K562 (cell line): ENCODE results near the gene RBM15. TPM values are rescaled to one million over a fixed set of nuclear protein-coding genes. Genes with fewer than 3 reads are reported as not detected.

Source experiments
- ATAC-seq: fragments of 200-7000 bp; cut with Tn5 transposase; 3 replicates; pipeline ENCODE4 v1.9.1; 2020; ENCODE audit warnings: moderate library complexity
- BruUV-seq: library from RNA; stranded (reverse); fragments of 400-500 nt; replicated peaks from 2 replicates; lab custom pipeline; 2021; lab: Mats Ljungman, UMichigan
- CTCF ChIA-PET: fragments of 300-600 bp; formaldehyde crosslinking; extraction: SDS; loops from one replicate; lab custom pipeline; 2021; ENCODE audit warnings: low intra/inter-chr PET ratio; lab: Yijun Ruan, JAX
- POLR2A ChIA-PET: fragments of 300-600, 350-650 bp; sonication (Branson Sonifier 250); formaldehyde crosslinking; extraction: SDS; loops from one replicate; lab custom pipeline; 2021; ENCODE audit warnings: antibody characterized with exemption, inconsistent platforms; lab: Yijun Ruan, JAX
- DNase-seq, 4 experiments: peaks; one replicate each; pipeline versions ENCODE4 v3.0.0 to v3.0.0-alpha.2; 2011 to 2018; ENCODE audit warnings: low spot score in 3 of 4, mixed read lengths in 3 of 4; ENCODE audit errors: extremely low read depth in 1 of 4
- FAIRE-seq: peaks from 2 replicates; lab custom pipeline; 2011; peaks lifted over from hg19 to GRCh38; lab: Jason Lieb, UNC
- H2AFZ ChIP-seq: 2 replicates; pipeline ENCODE4 v1.6.0; 2011; ENCODE audit warnings: low read depth, low read length, control low read depth, inconsistent platforms
- H3K27ac ChIP-seq: fragments of 200-600 bp; 3 replicates; pipeline ENCODE4 v1.8.0; 2011; ENCODE audit warnings: low read depth, mild to moderate bottlenecking, control low read depth, inconsistent platforms, low read length, moderate library complexity, mixed read lengths; ENCODE audit errors: extremely low read depth
- H3K27me3 ChIP-seq, 2 experiments: fragments of 300-600 bp in 1 of 2; 2 replicates in 1 of 2; 3 replicates in 1 of 2; pipeline versions ENCODE4 v1.6.0 to v1.8.0; 2011; ENCODE audit warnings: inconsistent platforms in 2 of 2, low read length in 2 of 2, mild to moderate bottlenecking in 1 of 2, mixed read lengths in 1 of 2, moderate library complexity in 1 of 2; ENCODE audit not compliant: control insufficient read depth in 2 of 2, insufficient read depth in 2 of 2
- H3K36me3 ChIP-seq: fragments of 300-600 bp; 3 replicates; pipeline ENCODE4 v1.8.0; 2011; ENCODE audit warnings: mild to moderate bottlenecking, low read length, inconsistent platforms; ENCODE audit not compliant: control insufficient read depth, insufficient read depth
- H3K4me1 ChIP-seq, 2 experiments: fragments of 200-600 bp in 1 of 2; replicated peaks in 1 of 2; 2 replicates in 1 of 2; 3 replicates in 1 of 2; pipeline versions ENCODE4 v1.5.1 to v1.8.0; 2011; ENCODE audit warnings: inconsistent platforms in 2 of 2, low read length in 2 of 2, mild to moderate bottlenecking in 1 of 2, mixed read lengths in 1 of 2, moderate library complexity in 1 of 2; ENCODE audit not compliant: control insufficient read depth in 2 of 2, insufficient read depth in 2 of 2
- H3K4me2 ChIP-seq: 2 replicates; pipeline ENCODE4 v1.6.1; 2011; ENCODE audit warnings: low read length, control low read depth, inconsistent platforms, mixed read lengths; ENCODE audit not compliant: insufficient read depth
- H3K4me3 ChIP-seq: fragments of 200-600 bp; sonication (generic), shearing (Covaris generic); 2 replicates; pipeline ENCODE4 v1.5.1; 2016; ENCODE audit warnings: control low read depth, inconsistent platforms
- H3K79me2 ChIP-seq: fragments of 200-600 bp; 3 replicates; pipeline ENCODE4 v1.8.0; 2011; ENCODE audit warnings: low read length, inconsistent platforms; ENCODE audit not compliant: control insufficient read depth, insufficient read depth
- H3K9ac ChIP-seq, 2 experiments: 2 replicates each; pipeline versions ENCODE4 v1.6.0 to v1.6.1; 2011; ENCODE audit warnings: low read depth in 2 of 2, low read length in 2 of 2, control low read depth in 1 of 2, inconsistent platforms in 1 of 2, mild to moderate bottlenecking in 1 of 2, mixed read lengths in 1 of 2; ENCODE audit not compliant: insufficient read depth in 1 of 2
- H3K9me1 ChIP-seq: one replicate; pipeline ENCODE4 v1.6.0; 2011; ENCODE audit warnings: inconsistent platforms, mild to moderate bottlenecking, low read length, moderate library complexity; ENCODE audit not compliant: control insufficient read depth, insufficient read depth
- H3K9me3 ChIP-seq: replicated peaks from 2 replicates; pipeline ENCODE4 v1.5.1; 2011; ENCODE audit warnings: low read depth, low read length, inconsistent platforms; ENCODE audit not compliant: control insufficient read depth, insufficient read depth
- H4K20me1 ChIP-seq: replicated peaks from 2 replicates; pipeline ENCODE4 v1.6.1; 2011; ENCODE audit warnings: low read length, inconsistent platforms, mixed read lengths; ENCODE audit not compliant: control insufficient read depth, insufficient read depth
- HLTF ChIP-seq: fragments of 450-650 bp; IDR thresholded peaks from 2 replicates; pipeline ENCODE4 v1.6.1; 2016
- KDM2B ChIP-seq: fragments of 250-450 bp; sonication (Bioruptor Pico); IDR thresholded peaks from 2 replicates; pipeline ENCODE4 v1.8.0; 2021; ENCODE audit warnings: mild to moderate bottlenecking, moderate library complexity
- KHSRP ChIP-seq: fragments of 450-650 bp; IDR thresholded peaks from 2 replicates; pipeline ENCODE4 v1.6.1; 2017
- LARP7 ChIP-seq: fragments of 450-650 bp; IDR thresholded peaks from 2 replicates; pipeline ENCODE4 v1.6.1; 2016
- RBFOX2 ChIP-seq: fragments of 200-400 bp; formaldehyde crosslinking; IDR thresholded peaks from 2 replicates; pipeline ENCODE4 v1.6.1; 2017; ENCODE audit warnings: low read depth, mild to moderate bottlenecking, low read length, moderate library complexity
- ZC3H8 ChIP-seq: fragments of 450-650 bp; IDR thresholded peaks from 2 replicates; pipeline ENCODE4 v1.6.1; 2017
- ZNF3 ChIP-seq: fragments of 250-450 bp; sonication (Bioruptor Pico); IDR thresholded peaks from 2 replicates; pipeline ENCODE4 v1.5.0; 2021; ENCODE audit warnings: mild to moderate bottlenecking, moderate library complexity
- WGBS: fragments of 100-300 bp; shearing (Covaris generic); methylation state at CpG from one replicate; pipeline ENCODE4 v1.1.6; 2016; ENCODE audit warnings: low coverage, mixed read lengths; ENCODE audit not compliant: insufficient coverage; ENCODE audit errors: missing lambda C conversion rate; 5-methylcytosine and 5-hydroxymethylcytosine counted together
- in situ Hi-C: fragments of 300-500 bp; cut with MboI; formaldehyde crosslinking; loops from 4 replicates; pipeline ENCODE4 v1.15.0; 2018; ENCODE audit warnings: inconsistent platforms, mixed read lengths
- intact Hi-C: fragments of 100-400 bp; cut with micrococcal nuclease; formaldehyde crosslinking; loops from 2 replicates; pipeline ENCODE4 v1.14.2; 2022
- polyA plus RNA-seq, 8 experiments: library from polyadenylated mRNA; depleted of rRNA in 4 of 8; stranded (reverse) in 5 of 8; unstranded in 3 of 8; fragments of >200 nt; fragmentation: Nextera tagmentation in 2 of 8; fragmentation: Illumina TruSeq in 1 of 8; extraction: Ambion mirVana in 2 of 8; extraction: Trizol in 1 of 8; gene quantifications; 2 replicates each; pipeline versions ENCODE4 v1.2.1 to v1.2.3, GENCODE V29; 2011 to 2014; ENCODE audit warnings: inconsistent platforms in 1 of 8, missing spikeins in 1 of 8
- total RNA-seq, 7 experiments: library from RNA; depleted of rRNA in 6 of 7; stranded (reverse); fragments of >200 nt in 6 of 7; fragmentation: Illumina TruSeq in 2 of 7; extraction: Trizol in 2 of 7; gene quantifications; 2 replicates each; pipeline versions ENCODE4 v1.2.1 to v1.2.3, GENCODE V29; 2011 to 2021; ENCODE audit warnings: low replicate concordance in 1 of 7
- TF ChIP-seq, protein P1 (sequence below): fragments of 450-650 bp; IDR thresholded peaks from 2 replicates; pipeline ENCODE4 v1.6.1; 2018; ENCODE audit not compliant: partially characterized antibody

RBM15 gene
- total and polyA plus RNA-seq, 9 of the 15 experiments (the other 6 are each of a cell fraction or from before 2014, with no cell fraction given): 2.4 to 63.4 (median 28.2) TPM

DNA sequence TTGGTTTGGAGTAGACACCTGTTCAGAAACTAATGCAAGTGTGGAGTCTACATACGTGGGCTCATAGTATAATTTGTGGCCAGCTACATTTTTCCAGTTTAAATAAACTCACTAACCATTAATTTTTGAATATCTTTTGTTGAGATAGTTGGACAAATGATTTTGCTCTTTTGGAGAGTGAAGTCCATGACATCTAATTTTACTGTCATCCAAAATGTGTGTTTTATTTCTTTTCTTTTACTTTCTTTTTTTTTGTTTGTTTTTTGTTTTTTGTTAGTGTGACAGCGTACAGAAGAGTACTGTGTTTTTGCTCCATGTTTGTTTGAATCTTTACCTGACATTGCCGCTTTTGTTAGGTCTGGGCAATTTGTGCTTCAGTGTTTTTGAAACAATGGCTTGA, 5.0 kb downstream of the RBM15 start:
- POLR2A ChIA-PET: interaction anchor here (0.8 to 1.4 kb wide), 2 partner anchors 26 to 45 kb away, joined by 3 to 4 read pairs; no protein-coding TSS in a partner anchor
- Histone ChIP-seq H3K27me3 (no peaks in the 10 kb centered on the region), H3K4me3 (peak overlapping the region; percentile 82; the same call in 1 of the 2 replicates), H3K4me2 (peak overlapping the region; percentile 45), H3K36me3 (peaks cover 90% of the 10 kb centered on the region), H3K79me2 (peaks cover 99% of the 10 kb centered on the region), H4K20me1 (peaks cover 89% of the 10 kb centered on the region), H3K9me3 (no peaks in the 10 kb centered on the region), H2AFZ (no peak overlapping the region), H3K4me1 (peaks cover 23 to 61% of the 10 kb centered on the region in 2 experiments), H3K27ac (no peak overlapping the region), H3K9ac (peak overlapping the region in 1 of 2 experiments; percentile 32; a peak in 2 of 4 replicates), H3K9me1 (peaks cover 9% of the 10 kb centered on the region)
- no peak for DNase-seq
- no TSS peak for BruUV-seq
- no peak for ATAC-seq
- intact Hi-C loops (no loop called here), in situ Hi-C loops (no loop called here)
- CTCF ChIA-PET: no interaction called here
- WGBS: 51% methylated on average over 3 of the region's 3 CpGs
- no peak for TF ChIP-seq KDM2B (CRISPR knock-in tag)
- TF ChIP-seq ZC3H8: no peak
- TF ChIP-seq KHSRP: 0 out of 2 replicates have a peak, but pooled peaks have one; percentile 11
- peak; percentile 58; the same call in 1 of the 2 replicates for TF ChIP-seq HLTF
- TF ChIP-seq LARP7: 0 out of 2 replicates have a peak, but pooled peaks have one; percentile 46
- peak; percentile 30; the same call in 1 of the 2 replicates for TF ChIP-seq RBFOX2
- no peak for FAIRE-seq

DNA sequence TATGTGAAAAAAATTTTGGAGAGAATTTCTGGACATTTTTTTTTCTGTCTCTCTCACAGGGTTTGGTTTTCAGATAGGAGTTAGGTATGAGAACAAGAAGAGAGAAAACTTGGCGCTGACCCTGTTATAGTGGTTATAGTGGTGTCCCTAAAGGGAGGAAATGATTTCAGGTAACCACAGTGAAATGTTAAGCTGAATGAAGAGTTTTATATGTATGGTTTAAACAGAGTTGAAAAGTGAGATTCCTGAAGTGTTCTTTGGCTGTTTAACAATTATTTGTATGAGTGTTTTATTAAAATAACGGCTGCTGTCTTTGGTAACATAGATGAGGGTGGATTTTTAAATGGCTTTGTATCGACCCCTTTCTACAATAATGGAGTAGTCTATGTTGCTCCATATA, 6.3 kb downstream of the RBM15 start:
- Histone ChIP-seq H3K4me2 (no peak overlapping the region), H4K20me1 (peaks cover 84% of the 10 kb centered on the region), H3K4me1 (peaks cover 15 to 66% of the 10 kb centered on the region in 2 experiments), H2AFZ (no peak overlapping the region), H3K27me3 (no peaks in the 10 kb centered on the region), H3K79me2 (peaks cover 100% of the 10 kb centered on the region), H3K9ac (no peak overlapping the region), H3K4me3 (no peak overlapping the region), H3K9me3 (no peaks in the 10 kb centered on the region), H3K27ac (no peak overlapping the region), H3K9me1 (peaks cover 9% of the 10 kb centered on the region), H3K36me3 (peaks cover 98% of the 10 kb centered on the region)
- in situ Hi-C loops (no loop called here), intact Hi-C loops (no loop called here)
- ChIA-PET POLR2A (interaction anchor here (1.0 to 1.4 kb wide), 2 partner anchors 16 to 136 kb away, joined by 3 read pairs; no protein-coding TSS in a partner anchor), CTCF (no interaction called here)
- BruUV-seq: no TSS peak
- ATAC-seq (no peak), FAIRE-seq (no peak), DNase-seq (no peak)
- no peak for TF ChIP-seq ZNF3 (CRISPR knock-in tag)
- TF ChIP-seq, protein P1, sequence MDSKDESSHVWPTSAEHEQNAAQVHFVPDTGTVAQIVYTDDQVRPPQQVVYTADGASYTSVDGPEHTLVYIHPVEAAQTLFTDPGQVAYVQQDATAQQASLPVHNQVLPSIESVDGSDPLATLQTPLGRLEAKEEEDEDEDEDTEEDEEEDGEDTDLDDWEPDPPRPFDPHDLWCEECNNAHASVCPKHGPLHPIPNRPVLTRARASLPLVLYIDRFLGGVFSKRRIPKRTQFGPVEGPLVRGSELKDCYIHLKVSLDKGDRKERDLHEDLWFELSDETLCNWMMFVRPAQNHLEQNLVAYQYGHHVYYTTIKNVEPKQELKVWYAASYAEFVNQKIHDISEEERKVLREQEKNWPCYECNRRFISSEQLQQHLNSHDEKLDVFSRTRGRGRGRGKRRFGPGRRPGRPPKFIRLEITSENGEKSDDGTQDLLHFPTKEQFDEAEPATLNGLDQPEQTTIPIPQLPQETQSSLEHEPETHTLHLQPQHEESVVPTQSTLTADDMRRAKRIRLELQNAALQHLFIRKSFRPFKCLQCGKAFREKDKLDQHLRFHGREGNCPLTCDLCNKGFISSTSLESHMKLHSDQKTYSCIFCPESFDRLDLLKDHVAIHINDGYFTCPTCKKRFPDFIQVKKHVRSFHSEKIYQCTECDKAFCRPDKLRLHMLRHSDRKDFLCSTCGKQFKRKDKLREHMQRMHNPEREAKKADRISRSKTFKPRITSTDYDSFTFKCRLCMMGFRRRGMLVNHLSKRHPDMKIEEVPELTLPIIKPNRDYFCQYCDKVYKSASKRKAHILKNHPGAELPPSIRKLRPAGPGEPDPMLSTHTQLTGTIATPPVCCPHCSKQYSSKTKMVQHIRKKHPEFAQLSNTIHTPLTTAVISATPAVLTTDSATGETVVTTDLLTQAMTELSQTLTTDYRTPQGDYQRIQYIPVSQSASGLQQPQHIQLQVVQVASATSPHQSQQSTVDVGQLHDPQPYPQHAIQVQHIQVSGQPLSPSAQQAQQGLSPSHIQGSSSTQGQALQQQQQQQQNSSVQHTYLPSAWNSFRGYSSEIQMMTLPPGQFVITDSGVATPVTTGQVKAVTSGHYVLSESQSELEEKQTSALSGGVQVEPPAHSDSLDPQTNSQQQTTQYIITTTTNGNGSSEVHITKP: peak; percentile 64
- WGBS: 82% methylated on average over 3 of the region's 3 CpGs
